K562 (cell line): Measurements from ENCODE around the gene RUNX3.

Experiments
- CHD4 ChIP-seq: fragments of 200-600 bp; sonication (generic); IDR thresholded peaks from 3 replicates; pipeline ENCODE4 v1.6.1; 2012; ENCODE audit warnings: low read depth, mild to moderate bottlenecking, mixed read lengths, low read length, inconsistent platforms; ENCODE audit not compliant: insufficient read depth, insufficient replicate concordance, poor library complexity, severe bottlenecking
- DACH1 ChIP-seq: fragments of 450-650 bp; IDR thresholded peaks from 2 replicates; pipeline ENCODE4 v1.6.1; 2018; ENCODE audit not compliant: partially characterized antibody
- ELF2 ChIP-seq: fragments of 250-450 bp; sonication (Bioruptor Pico); IDR thresholded peaks from 2 replicates; pipeline ENCODE4 v1.5.0; 2021; ENCODE audit warnings: mild to moderate bottlenecking
- GABPA ChIP-seq: fragments of 200-800 bp; sonication (Bioruptor generic); conservative IDR thresholded peaks from 2 replicates; pipeline ENCODE4 v1.6.1; 2016; ENCODE audit warnings: low read depth, missing genetic modification characterization, missing compliant biosample characterization

- TF ChIP-seq GABPA (no peak), ELF2 (CRISPR knock-in tag) (no peak), DACH1 (no peak), CHD4 (no peak)
Observed at GRCh38 chr1:24901791-24902470, 28.1 kb downstream of the RUNX3 start.
